Stimulated activated CD8-positive, alpha-beta memory T cell treated with anti-CD3 and anti-CD28 coated beads, Interleukin-4, amount 100 ng/mL, for 4 hours (primary cell): ENCODE measurements around the gene PIK3CB.
"Not testable (repeated sequence)": the region's sequence is repeated elsewhere in the genome, so short reads cannot be mapped to it uniquely, and the experiment has no call there.

Source experiments
- DNase-seq, 2 donors: peaks; one replicate each; pipeline ENCODE4 v3.0.0-alpha.2; 2020; ENCODE audit warnings: low read depth in 2 of 2, low spot score in 1 of 2

Gene PIK3CB

DNA sequence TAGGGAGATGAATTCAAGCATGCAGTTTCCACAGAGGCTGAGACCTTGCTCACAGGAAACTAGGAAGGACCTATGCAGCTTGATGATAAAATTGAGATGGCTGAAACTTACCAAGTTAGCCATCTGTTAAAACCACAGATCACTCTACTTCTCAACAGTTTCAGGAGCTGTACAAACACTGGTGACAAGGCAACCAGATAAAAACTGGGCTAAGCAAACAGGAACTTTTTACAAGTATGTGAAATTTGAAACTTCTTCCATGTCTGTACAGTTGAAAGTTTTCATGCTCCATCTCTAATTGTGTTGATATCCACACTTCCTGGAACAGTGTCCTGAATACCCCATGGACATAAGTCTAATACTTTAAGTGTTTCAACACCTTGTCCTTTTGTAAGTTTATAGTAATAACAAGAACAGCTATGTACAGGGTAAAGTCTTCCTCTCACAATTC is 147.9 kb downstream of the PIK3CB start:
- no peak for DNase-seq

DNA sequence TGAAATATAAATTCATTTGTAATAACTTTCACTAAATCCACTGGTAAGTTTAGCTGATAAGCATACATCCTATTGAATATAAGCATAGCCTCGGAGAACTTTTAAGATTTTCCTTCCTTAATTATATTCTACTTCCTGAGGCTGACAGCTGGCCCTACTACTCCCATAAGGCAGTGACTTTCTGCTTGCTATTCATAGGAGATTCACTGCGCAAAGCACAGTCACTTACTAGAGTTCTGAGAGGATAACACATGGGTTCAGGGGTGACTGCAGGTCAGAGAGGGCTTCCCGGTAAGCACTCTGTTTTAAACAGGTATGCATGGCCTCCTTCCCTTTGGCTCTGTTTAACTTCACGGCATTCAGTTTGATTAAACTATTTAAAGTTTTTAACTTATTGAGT is 150.3 kb downstream of the PIK3CB start:
- no peak for DNase-seq

DNA sequence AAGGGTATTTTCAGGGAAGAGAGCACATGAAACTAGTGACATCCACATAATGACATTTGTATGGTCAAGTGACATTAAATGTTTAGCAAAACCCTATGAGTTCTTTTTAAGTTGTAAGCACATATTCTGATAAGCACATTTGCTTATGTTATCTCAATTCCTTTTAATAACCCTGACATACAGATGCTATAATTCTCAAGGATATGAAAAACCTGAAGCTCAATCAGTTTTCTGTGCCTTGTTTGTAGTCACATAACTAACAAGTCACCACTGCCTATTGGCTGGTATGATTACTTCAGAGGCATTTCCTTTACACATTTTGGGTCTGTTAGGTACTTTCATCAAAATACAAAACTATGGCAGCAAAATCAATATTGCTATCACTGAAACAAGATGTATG is 152.1 kb downstream of the PIK3CB start:
- DNase-seq = no peak

DNA sequence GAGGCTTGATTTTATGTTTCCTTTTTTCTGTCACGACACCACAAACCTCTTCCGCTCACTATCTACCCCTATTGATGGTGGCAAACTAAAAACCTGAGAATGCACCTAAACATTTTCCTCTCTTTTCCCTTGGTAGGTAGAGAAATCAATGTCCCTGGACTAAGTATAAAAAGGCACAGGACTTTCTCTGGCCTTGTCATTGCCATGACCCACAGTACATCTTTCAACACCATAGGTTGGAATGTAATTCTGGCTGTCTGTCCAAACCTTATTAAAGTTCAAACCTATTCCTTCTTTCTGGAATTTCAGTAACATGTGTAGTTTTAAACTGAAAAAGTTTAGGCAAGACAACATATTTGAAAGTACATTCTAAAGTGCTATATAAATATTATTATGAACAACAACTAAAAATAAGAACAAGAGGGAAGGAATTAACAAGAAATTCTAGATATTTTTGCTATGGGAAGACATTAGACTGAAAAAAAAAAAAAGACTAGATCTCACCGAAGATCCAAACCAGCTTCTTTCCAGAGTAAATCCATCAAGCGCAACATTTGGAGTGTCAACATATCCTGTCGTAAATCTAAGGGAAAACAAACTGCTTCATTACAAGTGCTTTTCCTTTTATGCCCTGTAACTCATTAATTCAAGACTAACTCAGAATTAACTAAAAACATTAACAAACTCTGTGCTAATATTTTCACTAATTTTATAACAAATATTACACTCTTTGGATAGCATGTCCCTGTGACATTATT is 153.1 kb downstream of the PIK3CB start:
- DNase-seq = no peak

DNA sequence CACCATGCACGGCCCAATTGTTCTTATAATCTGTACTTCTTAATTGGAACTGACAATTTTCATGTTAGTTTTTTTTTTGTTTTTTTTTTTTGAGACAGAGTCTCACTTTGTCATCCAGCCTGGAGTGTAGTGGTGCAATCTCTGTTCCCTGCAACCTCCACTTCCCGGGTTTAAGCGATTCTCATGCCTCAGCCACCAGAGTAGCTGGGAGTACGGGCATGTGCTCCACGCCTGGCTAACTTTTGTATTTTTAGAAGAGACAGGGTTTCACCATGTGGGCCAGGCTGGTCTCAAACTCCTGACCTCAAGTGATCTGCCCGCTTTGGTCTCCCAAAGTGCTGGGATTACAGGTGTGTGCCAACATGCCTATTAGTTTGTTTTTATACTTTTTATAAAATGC is 153.8 kb downstream of the PIK3CB start:
- DNase-seq = not testable (repeated sequence)

DNA sequence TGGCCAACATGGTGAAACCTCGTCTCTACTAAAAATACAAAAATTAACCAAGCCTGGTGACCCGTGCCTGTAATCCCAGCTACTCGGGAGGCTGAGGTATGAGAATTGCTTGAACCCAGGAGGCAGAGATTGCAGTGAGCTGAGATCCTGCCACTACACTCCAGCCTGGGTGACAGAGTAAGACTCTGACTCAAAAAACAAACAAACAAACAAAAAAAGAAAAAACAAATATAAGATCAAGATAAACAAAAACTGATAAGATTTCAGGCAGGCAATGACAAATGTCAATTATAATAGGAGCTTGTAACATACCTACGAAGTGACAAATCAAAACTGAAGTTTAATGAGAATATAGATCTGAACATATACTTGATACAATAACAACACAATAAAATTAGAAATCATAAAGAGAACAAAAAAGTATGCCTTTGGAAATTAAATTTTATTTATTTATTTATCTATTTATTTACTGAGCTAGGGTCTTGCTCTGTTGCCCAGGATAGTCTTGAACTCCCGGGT is 155.8 kb downstream of the PIK3CB start:
- no peak for DNase-seq

DNA sequence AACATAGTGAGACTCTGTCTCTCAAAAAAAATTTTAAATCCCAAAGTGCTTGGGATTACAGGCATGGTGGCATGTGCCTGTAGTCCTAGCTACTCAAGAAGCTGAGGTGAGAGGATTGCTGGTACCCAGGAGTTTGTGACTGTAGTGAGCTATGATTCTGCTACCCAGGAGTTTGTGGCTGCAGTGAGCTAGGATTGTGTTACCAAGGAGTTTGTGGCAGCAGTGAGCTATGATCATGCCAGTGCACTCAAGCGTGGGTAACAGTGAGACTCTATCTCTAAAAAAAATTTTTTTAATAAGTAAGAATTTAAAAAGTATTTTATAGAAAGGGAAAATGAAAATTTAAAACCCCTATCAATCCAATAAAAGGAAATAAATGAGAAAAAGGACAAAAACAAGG is 156.6 kb downstream of the PIK3CB start:
- no peak for DNase-seq

DNA sequence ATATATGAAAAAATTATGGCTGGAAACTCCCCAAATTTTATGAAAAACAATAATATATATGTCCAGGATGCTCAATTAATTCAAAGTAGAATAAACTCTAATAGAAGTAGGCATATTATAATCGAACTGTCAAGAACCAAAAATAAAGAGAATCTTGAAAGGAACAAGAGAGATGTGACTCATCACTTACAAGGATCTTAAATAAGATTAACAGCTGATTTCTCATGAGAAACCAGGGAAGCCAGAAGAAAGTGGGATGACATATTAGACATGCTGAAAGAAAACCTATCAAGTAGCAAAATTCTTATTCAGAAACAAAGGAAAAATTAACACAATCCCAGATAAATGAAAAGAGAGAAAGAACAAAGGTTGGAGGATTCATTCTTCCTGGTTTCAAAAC is 159.3 kb downstream of the PIK3CB start:
- no peak for DNase-seq

DNA sequence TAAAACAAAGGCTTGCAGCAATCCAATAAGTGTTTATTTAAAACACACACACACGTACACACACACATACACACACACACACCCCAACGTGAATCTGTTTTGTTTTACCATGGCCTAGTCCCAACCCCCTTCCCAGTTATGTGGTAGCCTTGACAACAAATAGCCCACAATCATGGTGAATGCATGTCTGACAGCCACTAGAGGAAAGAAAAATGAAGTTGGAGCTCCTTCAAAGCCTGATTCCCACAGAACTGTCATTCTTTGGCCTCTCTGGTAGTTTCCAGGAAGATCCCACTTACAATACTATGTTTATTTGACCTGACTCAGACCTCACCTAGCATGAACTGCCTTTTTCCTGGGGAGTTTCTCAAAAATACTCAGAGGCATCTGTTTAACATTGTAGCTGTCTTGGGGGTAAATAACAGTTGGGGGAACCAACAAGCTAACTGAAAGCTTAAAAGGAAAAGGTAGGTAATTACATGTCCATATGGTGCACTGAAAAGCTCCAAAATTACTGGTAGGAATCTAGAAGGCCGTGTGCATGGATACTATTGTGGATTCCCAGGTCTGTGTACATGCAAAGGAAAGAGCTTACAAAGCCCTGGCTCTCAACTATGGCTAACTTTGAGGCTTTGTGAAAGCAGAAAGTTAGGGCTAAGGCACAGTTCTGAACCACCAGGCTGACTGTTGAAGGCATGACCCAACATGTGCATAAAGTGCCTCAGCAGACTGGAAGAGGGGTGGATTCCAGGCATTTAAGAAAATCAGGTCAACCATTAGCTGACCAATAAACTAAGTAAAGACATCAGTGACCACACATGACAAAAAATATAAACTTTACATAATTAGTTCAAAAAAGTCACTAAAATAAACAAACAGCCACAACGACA is 160.8 kb downstream of the PIK3CB start:
- DNase-seq = no peak

DNA sequence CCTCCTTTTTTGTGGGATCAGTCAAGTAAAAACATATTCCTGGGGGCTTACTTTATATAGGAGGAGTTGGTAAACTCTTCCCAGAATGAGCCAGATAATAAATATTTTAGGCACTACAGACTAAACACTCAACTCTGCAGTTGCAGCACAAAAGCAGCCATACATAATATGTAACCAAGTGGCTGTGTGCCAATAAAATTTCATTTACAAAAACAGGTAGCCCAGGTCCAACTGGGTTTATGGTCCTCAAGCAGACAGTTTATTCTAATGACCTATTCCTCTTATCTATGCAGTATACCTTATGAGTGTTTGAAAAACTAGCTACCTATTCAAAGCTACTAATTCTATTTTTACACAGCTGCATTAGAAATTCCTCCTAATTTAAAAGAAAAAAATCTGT is 164.3 kb downstream of the PIK3CB start:
- DNase-seq = no peak

DNA sequence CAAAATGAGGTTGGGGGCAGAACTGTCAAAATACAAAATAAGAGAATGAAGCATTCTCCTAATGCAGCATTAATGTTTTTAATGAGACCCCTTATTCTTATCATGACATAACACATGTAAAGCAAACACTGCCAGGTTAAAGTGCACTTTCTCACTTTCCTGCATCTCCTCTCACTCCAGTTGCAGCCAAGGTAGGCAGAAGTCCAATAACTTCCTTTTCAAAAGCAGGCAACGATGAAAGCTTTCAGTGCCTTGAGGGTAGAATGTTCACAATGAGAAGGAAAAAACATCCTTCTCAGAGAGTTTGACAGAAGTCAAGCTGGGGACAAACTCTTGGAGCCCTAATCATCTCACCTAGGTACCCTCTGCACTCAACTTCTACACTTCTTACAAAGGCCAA is 166.6 kb downstream of the PIK3CB start:
- DNase-seq = no peak

DNA sequence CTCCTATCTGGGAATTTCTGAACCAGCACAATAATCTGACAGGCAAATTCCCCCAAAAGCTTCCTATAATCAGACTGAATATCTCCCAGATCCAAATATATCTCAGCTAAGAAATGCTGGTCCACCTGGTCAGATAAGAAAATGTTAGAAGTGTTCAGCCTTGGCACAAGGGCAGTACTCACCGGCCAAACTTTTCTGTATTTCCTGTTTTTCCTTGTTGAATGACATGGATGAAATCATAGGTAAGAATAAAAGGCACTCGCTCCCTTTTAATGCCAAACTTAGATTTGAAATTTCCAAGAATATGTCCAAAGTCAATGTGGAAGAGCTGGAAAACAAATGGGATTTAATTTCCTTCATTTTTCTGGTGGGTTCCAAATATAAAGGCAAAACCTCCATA is 177.2 kb downstream of the PIK3CB start:
- DNase-seq = no peak

DNA sequence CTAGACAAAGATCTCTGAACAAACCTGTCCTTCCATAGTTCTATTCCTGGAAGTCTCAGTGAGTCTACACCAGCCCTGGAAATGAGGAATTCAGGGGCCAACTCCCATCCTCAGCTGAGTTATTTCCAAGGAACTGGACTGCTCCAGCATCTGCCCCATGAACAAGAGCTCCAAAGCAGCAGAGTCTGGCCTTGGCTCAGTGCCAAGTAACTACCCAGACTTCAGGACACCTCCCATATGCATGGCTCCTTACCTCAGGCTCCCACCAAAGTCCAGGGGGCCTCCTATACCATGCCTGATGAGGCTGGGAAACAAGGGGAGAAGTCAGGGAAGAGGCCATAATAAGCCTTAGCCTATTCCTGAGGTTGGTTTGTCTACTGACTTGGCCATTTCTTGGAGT is 181.2 kb downstream of the PIK3CB start:
- DNase-seq = no peak

DNA sequence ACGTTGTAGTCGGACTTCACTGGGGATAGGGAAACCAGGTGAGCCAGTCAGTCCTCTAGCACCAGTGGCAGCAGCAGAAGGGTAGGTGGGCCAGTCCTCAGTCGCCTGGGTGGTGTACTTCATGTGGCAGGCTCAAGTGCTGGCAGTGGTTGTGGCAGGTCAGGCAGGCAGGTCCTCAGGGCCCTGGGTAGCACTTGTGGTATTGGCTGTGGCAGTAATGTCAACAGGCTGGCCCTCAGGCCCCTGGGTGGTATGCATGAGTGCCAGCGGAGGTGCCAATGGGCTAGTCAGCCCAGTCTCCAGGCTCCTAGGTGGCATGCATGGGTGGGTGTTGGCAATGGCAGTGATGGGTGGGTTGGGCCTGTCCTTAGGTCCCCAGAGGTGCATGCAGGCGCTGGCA is 185.6 kb downstream of the PIK3CB start:
- no peak for DNase-seq

DNA sequence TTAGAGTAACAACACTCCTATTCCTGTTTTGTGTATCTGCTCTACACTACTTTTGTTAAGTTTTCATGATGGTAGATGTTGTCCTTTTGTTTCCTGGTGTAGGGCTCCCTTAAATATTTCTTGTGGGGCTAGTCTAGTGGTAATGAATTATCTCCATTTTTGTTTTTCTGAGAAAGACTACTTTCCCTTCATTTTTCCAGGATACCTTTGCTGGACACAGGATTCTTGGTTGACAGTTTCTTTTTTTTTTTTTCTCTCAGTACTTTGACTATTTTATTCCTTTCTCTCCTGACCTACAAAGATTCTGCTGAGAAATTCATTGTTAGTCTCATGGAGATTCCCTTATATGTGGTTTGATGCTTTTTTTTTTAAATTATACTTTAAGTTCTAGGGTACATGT is 188.2 kb downstream of the PIK3CB start:
- no peak for DNase-seq

DNA sequence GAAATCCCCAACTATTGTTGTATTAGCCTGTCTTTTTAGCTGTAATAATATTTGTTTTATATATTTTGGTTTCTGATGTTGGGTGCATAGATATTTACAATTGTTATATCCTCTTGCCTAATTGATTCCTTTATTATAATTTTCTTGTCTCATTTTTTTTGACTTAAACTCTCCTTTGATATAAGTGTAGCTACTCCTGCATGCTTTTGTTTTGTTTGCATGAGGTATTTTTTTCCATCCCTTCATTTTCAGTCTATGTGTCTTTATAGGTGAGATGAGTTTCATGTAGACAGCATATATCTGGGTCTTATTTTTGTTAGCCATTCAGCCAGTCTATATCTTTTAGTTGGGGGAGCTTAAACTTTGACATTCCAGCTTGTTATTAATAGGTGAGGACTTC is 188.7 kb downstream of the PIK3CB start:
- DNase-seq = no peak

DNA sequence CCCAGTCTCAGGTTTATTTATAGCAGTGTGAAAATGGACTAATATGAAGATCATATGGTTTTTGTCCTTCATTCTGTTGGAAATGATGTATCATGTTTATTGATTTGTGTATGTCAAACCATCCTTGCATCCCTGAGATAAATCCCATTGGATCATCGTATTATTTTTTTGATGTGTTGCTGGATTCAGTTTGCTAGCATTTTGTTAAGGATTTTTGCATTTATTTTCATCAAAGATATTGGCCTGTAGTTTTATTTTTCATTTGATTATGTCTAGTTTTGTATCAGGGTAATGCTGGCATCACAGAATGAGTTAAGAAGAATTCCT is 191.8 kb downstream of the PIK3CB start:
- no peak for DNase-seq

DNA sequence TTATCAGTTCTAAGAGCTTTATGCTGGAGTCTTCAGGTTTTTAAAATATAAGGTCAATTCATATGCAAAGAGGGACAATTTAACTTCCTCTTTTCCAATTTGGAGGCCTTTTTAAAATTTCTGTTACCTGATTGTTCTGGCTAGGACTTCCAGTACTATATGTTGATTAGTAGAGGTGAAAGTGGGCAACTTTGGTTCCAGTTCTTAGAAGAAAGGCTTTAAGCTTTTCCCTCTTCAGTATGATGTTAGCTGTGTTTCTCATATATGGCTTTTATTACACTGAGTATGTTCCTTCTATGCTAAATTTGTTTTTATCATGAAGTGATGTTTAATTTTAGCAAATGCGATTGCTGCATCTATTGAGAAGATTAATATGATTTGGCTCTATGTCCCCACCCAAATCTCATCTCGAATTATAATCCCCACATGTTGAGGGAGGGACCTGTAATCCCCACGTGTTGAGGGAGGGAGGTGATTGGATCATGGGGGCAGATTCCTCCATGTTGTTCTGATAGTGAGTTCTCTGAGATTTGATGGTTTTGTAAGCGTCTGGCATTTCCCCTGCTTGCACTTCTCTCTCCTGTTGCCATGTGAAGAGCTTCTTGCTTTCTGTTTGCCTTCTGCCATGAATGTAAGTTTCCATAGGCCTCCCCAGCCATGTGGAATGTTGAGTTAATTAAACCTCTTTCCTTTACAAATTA is 192.4 kb downstream of the PIK3CB start:
- no peak for DNase-seq

DNA sequence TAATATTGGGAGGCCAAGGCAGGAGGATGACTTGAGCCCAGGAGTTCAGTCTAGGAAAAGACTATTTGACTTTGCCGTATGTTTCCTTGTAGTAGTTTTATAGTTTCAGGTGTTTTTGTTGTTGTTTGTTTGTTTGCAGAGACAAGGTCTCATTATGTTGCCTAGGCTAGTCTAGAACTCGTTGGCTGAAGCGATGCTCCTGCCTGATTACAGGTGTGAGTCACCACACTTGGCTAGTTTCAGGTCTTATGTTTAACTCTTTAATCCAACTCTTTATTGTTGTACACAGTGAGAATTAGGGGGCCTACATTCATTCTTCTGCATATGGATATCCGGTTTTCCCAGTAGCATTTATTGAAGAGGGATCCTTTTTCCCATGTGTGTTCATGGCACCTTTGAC is 194.2 kb downstream of the PIK3CB start:
- DNase-seq = no peak

DNA sequence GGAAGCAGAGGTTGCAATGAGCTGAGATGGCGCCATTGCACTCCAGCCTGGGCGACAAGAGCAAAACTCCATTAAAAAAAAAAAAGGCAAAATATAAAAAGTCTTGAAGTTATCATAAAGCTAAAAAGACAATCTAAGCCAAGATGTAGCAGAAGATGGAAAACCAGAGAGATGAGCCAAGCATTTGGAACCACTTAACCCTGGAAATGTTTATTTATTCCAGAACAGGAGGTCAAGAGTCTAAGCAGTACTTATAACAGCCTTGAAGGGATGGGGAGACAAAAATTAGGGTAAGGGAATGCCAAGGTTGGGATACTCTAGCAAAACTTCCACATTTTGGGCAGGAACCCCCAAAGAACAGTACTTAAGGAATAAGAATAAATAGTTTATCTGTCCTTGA is 196.1 kb downstream of the PIK3CB start:
- DNase-seq = no peak

DNA sequence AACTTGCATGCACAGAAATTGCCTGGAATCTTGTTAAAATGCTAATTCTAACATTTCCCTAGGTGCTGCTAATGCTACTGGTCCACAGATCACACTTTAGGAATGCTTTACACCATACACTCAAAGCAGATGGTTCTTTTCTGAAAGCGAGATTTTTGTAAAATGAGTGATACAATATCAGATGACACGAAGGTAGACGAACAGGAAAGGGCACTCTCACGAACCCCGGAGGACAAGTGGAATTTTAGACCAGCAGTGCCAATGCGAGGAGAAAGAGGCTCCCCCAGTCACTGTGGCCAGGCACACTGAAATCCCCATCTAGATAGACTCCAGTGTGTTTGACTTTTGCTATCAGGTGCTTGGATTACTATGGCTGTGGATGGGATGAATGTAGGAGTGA is 205.2 kb downstream of the PIK3CB start:
- DNase-seq = no peak
